Ramos (cell line): Measurements from ENCODE around the gene MFNG.

Experiments
- in situ Hi-C: fragments of 300-500 bp; cut with MboI; formaldehyde crosslinking; loops from one replicate; pipeline ENCODE4 v1.14.3; 2022; ENCODE audit warnings: low sequenced_read_pairs; ENCODE audit not compliant: unreplicated experiment

MFNG gene

DNA sequence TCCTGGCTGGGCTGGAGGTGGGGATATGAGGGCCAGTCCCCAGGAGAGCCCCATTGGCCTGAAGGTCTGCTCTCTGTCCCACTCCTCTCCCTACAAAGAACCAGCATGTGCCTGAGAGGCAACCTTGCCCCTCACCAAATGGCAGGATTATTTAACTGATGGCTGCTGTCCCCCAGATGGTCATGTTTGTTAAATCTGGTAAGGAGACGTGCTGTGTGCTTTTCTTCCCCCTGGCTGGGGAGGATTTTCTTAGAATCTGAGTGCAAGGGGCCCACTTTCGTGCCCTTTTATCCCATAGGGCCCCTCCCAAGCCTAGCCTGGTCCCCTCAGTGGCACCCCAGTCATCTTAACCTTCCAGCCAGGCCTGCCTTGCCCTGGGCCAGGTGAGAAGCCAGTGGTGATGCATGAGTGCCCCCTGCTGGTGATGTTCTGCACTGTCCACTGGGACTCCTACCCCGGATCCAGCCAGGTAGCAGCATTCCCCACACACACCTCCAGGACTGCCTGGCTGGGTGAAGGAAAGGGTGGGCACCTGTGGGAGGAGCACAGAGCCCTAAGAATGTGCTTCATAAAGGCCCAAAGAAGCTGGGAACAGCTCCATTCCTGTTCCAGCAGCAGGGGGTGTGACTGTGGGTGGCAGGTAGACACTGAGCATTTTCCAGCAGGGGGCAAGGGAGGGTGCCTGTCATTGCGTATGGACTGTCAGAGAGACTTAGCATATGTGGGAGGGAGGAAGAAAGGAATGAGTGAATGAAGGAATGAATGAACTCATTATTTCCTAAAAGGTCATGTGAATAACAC lies 28.9 kb downstream of the MFNG start:
- in situ Hi-C loops = no loop called here

- in situ Hi-C loops = no loop called here
Observed at GRCh38 chr22:37456346-37456745, 29.8 kb downstream of the MFNG start.

DNA sequence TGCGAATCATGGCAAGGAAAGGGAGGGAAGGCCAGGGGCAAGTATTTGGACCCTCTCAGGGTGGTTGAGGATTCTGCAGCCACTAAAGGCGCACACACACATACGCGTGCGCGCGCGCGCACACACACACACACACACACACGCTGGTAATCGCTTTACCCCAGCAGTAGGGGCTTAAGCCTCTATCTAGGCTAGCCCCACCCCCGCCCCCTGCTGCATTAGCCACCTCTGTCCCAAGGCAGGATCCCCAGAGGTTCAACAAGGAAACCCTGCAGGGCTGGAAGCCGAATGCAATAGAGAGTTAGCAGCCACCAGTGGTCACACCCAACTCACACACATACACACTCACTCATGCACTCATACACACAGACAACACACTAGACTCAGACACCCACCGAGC lies 30.3 kb downstream of the MFNG start:
- in situ Hi-C loops = no loop called here

DNA sequence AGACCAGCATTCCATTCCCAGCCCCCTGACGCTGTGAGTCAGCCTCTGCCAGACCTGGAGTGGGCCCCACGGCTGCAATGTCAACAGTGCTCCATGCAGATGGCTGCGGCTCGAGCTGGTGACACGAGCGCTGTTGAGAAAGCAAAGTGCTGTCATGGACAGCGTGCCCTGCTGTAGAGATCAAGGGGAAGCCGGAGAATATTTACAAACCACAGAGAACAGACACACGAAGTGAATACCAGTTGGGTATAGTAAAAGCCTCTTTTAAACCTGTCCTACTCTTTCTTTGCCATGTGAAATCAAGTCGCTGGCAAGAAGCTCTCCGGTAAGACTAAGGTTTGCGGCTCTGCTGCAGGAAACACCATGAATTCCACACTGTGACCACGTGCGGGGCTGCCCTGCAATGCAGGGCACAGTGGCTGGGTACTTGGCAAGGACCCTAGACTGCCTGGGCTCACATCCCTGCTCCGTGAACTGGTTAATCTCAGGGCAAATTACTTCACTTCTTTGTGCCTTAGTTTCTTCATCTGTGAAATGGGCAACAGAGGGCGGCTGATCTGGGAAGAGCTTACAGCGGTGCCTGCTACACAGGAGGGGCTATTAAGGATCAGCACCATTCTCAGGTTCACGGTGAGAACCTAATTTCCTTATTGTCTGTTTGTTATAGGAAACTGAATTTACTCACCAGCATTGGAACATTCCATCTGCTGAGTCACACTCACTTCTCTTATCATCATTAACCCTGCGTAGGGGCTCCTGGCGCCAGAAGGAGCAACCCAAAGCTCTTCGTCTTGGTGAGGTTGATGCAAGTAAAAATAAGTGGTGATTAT lies 31.1 kb downstream of the MFNG start:
- in situ Hi-C loops = loop anchor here (5.0 kb wide), 1 partner anchor 193 kb away; no protein-coding TSS in a partner anchor

- in situ Hi-C loops = loop anchor here (5.0 kb wide), 1 partner anchor 191 kb away; no protein-coding TSS in a partner anchor
Observed at GRCh38 chr22:37453696-37454095, 32.5 kb downstream of the MFNG start.

- in situ Hi-C loops = loop anchor here (5.0 kb wide), 1 partner anchor 189 kb away; no protein-coding TSS in a partner anchor
Observed at GRCh38 chr22:37451218-37451617, 35.0 kb downstream of the MFNG start.

- in situ Hi-C loops = loop anchor here (5.0 kb wide), 1 partner anchor 187 kb away; no protein-coding TSS in a partner anchor
Observed at GRCh38 chr22:37449331-37450001, 36.7 kb downstream of the MFNG start.

DNA sequence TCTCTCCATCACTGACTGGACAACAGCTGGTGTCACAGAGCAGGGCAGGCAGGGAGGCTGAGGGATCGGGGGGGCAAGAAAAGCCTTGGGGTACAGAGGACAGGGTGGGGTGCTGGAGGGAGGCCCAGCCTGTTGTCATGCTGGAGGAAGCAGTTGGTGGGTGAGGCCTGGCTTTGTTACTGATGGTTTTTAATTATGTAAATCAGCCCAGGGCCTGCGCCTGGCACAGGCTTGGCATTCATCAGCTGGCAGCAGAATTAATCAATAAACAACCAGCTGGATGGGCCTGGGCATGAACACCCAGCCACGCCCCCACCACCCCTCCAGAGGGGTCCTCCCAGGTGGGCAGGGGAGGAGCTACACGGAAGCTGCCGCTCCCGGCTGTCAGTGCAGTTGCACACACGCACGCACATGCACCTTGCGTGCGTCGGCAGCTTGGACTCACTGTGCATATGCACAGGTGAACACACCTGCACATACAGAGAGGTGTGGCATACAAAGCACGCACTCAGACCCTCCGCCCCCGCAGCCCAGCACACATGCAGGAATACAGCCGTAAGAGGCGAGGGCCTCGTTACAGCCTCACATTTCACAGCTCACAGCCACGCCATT lies 37.6 kb downstream of the MFNG start:
- in situ Hi-C loops = no loop called here

DNA sequence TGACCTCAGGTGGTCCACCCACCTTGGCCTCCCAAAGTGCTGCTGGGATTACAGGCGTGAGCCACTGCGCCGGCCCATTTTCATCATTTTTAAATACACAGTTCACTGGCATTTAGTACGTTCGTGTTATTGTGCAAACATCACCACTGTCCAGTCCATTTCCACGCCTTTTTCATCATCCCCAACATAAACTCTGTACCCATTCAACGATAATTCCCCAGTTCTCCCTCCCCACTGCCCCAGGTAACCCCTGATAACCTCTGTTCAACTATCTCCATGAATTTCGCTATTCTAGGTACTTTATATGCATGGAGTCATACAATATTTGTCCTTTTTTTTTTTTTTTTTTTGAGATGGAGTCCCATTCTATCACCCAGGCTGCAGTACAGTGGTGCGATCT lies 40.7 kb downstream of the MFNG start:
- in situ Hi-C loops = no loop called here

DNA sequence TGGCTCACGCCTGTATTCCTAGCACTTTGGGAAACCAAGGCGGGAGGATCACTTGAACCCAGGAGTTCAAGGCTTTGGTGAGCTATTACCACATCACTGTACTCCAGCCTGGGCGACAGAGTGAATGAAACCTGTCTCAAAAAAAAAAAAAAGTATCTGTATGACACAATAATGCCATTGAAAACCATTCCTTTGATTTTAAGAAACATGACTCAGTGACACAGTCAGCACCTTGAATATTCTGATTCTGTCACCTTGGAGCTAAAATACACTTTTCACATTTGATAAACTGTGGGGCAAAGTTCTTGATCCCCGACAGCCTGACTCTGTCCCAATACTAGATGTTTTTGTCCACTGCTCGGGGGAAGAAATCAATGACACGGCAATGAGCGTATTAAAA lies 42.2 kb downstream of the MFNG start:
- in situ Hi-C loops = no loop called here

DNA sequence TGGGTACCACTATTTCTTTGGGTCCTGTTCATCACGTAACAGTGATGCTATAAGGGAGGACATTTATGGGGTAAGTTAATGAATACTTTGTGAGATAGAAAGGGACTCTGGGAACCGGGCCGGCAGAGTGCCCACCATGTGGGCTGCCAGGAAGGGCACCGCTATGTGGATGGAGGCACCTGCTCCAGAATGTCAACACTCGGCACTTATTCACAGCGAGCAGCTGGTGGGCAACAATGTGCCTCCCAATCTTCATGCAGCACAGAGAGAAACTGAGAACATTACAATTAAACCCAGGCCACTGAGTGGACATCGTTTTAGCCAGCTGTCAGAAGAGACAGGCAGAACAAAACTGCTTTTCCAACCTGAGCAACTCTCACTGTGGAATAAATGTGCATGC lies 43.1 kb downstream of the MFNG start:
- in situ Hi-C loops = no loop called here

DNA sequence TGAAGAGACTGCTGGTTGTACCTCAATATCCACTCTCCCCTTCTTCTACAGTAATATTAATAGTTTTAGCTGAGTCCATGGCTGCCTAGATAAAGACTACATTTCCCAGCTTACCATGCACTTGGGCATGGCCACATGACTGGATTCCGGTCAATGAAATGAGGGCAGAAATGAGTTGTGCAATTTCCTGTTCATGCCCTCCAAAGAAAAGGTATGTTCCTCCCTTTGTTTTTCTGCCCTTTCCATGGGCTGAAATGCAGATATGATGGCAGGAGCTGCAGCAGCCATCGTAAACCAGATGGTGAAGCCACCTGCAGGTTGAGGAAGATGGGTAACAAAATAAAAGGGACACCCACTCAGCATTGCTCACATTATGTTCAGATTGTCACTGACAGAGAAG lies 43.6 kb downstream of the MFNG start:
- in situ Hi-C loops = no loop called here

GRCh38 chr22:37442135-37442534 lies 44.0 kb downstream of the MFNG start:
- in situ Hi-C loops = no loop called here

GRCh38 chr22:37440875-37441274 lies 45.3 kb downstream of the MFNG start:
- in situ Hi-C loops = no loop called here

- in situ Hi-C loops = no loop called here
Observed at GRCh38 chr22:37439347-37439746, 46.8 kb downstream of the MFNG start.

- in situ Hi-C loops = no loop called here
Observed at GRCh38 chr22:37435970-37436603, 50.1 kb downstream of the MFNG start.

- in situ Hi-C loops = loop anchor here (5.0 kb wide), 1 partner anchor 116 kb away; no protein-coding TSS in a partner anchor
Observed at GRCh38 chr22:37433786-37434185, 52.4 kb downstream of the MFNG start.

- in situ Hi-C loops = loop anchor here (5.0 kb wide), 1 partner anchor 115 kb away; no protein-coding TSS in a partner anchor
Observed at GRCh38 chr22:37432708-37433054, 53.5 kb downstream of the MFNG start.

DNA sequence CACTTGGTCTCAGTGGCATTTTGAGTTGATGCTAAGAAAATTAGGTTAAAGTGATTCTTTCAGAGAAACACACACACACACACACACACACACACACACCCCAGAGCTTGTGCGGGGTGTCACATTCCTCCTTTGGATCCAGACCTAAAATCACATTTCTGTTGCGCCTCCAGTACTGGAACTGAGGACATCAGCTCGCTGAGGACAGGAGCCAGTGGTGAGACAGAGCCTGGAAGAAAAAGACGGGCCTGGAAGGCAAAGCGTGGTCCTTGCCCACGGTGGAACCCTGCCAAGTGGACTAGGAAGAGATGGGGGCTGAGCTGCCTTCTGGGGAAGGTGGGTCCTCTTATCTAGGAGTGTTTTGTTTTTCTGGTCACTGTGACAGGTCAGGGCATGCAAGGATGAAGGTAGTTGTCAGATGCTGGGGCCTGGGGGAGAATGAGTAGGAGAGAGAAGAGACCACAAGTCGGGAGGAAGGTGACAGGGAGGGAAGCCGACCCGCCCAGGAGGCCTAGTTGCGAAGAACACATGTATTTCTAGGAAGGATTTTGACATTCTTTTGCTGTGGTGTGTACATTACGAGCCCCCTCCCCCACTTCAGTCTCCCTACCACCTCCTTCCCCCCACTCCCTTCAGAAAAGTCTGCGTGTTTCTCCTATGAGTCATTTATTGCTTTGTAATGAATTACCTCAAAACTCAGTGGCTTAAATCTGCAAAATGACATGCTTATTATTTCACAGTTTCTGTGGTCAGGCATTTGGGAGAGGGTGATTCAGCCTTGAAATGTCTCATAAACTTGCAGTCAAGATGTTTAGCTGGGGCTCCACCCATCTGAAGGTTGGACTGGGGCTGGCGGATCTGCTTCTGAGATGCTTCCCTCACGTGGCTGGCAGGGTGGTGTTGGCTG lies 54.1 kb downstream of the MFNG start:
- in situ Hi-C loops = loop anchor here (5.0 kb wide), 1 partner anchor 115 kb away; no protein-coding TSS in a partner anchor
